ENCODE results near the gene MAP1LC3B2. TPM values are rescaled to one million over a fixed set of nuclear protein-coding genes. Genes with fewer than 3 reads are reported as not detected.
A peak's percentile ranks its signal among the peaks of the same experiment; 100 is the strongest.

The MAP1LC3B2 gene
- total and polyA plus RNA-seq, 5 donors, result 1.9 to 2.9 (median 2.3) TPM

GRCh38 chr12:116583129-116583694 lies 24.0 kb downstream of the MAP1LC3B2 start:
- Histone ChIP-seq H3K4me1 (ENCODE audit: control insufficient read depth, insufficient read depth, low read length) (no peaks in the 10 kb centered on the region), H3K27me3 (ENCODE audit: control insufficient read depth, insufficient read depth) (no peaks in the 10 kb centered on the region), H3K9me3 (ENCODE audit: control insufficient read depth, low read length) (no peaks in the 10 kb centered on the region), H3K4me3 (ENCODE audit: low read length) (no peak overlapping the region), H3K27ac (ENCODE audit: low read length) (no peak overlapping the region)
- intact Hi-C loops (cut with DNase I), result loop anchor here in 1 of 4 donors (10.0 kb wide), 1 partner anchor 298 kb away; no protein-coding TSS in a partner anchor
- ATAC-seq, result peak in 1 of 2 donors; percentile 54
- DNase-seq, result no peak
- WGBS, result 66% methylated on average over 6 of the region's 6 CpGs

GRCh38 chr12:116587270-116587669 lies 28.1 kb downstream of the MAP1LC3B2 start:
- H3K4me1 ChIP-seq (ENCODE audit: control insufficient read depth, insufficient read depth, low read length), result peaks cover 2% of the 10 kb centered on the region
- H3K9me3 ChIP-seq (ENCODE audit: control insufficient read depth, low read length), result no peaks in the 10 kb centered on the region
- no peak overlapping the region for H3K27ac ChIP-seq (ENCODE audit: low read length)
- DNase-seq (no peak), ATAC-seq (no peak)
- 88% methylated on average over 2 of the region's 2 CpGs for WGBS
- no peak overlapping the region for H3K4me3 ChIP-seq (ENCODE audit: low read length)
- intact Hi-C loops (cut with DNase I), result loop anchor here in 1 of 4 donors (10.0 kb wide), 1 partner anchor 302 kb away; no protein-coding TSS in a partner anchor
- no peaks in the 10 kb centered on the region for H3K27me3 ChIP-seq (ENCODE audit: control insufficient read depth, insufficient read depth)

- DNase-seq (no peak), ATAC-seq (no peak)
- intact Hi-C loops (cut with DNase I), result loop anchor here in 1 of 4 donors (10.0 kb wide), 1 partner anchor 304 kb away; no protein-coding TSS in a partner anchor
- Histone ChIP-seq H3K27me3 (ENCODE audit: control insufficient read depth, insufficient read depth) (no peaks in the 10 kb centered on the region), H3K9me3 (ENCODE audit: control insufficient read depth, low read length) (no peaks in the 10 kb centered on the region), H3K4me1 (ENCODE audit: control insufficient read depth, insufficient read depth, low read length) (peaks cover 2% of the 10 kb centered on the region), H3K4me3 (ENCODE audit: low read length) (no peak overlapping the region), H3K27ac (ENCODE audit: low read length) (no peak overlapping the region)
- WGBS, result 93% methylated on average over 5 of the region's 5 CpGs
These were observed 29.3 kb downstream of the MAP1LC3B2 start for GRCh38 chr12:116588390-116589028.

GRCh38 chr12:116589581-116589980 lies 30.4 kb downstream of the MAP1LC3B2 start:
- Histone ChIP-seq H3K4me1 (ENCODE audit: control insufficient read depth, insufficient read depth, low read length) (peaks cover 2% of the 10 kb centered on the region), H3K27me3 (ENCODE audit: control insufficient read depth, insufficient read depth) (no peaks in the 10 kb centered on the region), H3K9me3 (ENCODE audit: control insufficient read depth, low read length) (no peaks in the 10 kb centered on the region), H3K27ac (ENCODE audit: low read length) (no peak overlapping the region), H3K4me3 (ENCODE audit: low read length) (no peak overlapping the region)
- ATAC-seq, result no peak
- no peak for DNase-seq
- intact Hi-C loops (cut with DNase I), result loop anchor here in 1 of 4 donors (10.0 kb wide), 1 partner anchor 305 kb away; no protein-coding TSS in a partner anchor
- WGBS, result 93% methylated on average over 9 of the region's 9 CpGs

DNA sequence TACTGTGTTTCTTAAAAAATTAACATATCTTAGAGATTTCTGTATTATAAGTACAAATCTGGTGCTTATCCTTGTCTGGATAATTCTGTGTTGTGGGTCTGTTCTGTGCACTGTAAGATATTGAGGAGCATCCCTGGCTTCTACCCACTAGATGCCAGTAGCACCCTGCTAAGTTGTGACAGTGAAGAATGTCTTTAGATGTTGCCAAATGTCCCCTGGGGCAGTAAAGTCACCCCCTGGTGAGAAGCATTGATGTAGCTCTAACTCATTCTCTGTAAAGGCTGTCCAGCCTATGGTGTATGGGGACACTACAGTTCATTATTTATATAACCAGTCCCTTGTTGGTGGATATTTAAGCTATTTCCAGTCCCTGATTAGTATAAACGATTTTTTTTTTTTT lies 31.4 kb downstream of the MAP1LC3B2 start:
- ATAC-seq, result no peak
- Histone ChIP-seq H3K9me3 (ENCODE audit: control insufficient read depth, low read length) (no peaks in the 10 kb centered on the region), H3K27ac (ENCODE audit: low read length) (no peak overlapping the region), H3K4me3 (ENCODE audit: low read length) (no peak overlapping the region), H3K4me1 (ENCODE audit: control insufficient read depth, insufficient read depth, low read length) (peaks cover 5% of the 10 kb centered on the region), H3K27me3 (ENCODE audit: control insufficient read depth, insufficient read depth) (no peaks in the 10 kb centered on the region)
- intact Hi-C loops (cut with DNase I), result loop anchor here in 2 of 4 donors (10.0 kb wide), 2 partner anchors 306 to 586 kb away; no protein-coding TSS in a partner anchor
- 18% methylated on average over 1 of the region's 1 CpG for WGBS
- DNase-seq, result no peak

DNA sequence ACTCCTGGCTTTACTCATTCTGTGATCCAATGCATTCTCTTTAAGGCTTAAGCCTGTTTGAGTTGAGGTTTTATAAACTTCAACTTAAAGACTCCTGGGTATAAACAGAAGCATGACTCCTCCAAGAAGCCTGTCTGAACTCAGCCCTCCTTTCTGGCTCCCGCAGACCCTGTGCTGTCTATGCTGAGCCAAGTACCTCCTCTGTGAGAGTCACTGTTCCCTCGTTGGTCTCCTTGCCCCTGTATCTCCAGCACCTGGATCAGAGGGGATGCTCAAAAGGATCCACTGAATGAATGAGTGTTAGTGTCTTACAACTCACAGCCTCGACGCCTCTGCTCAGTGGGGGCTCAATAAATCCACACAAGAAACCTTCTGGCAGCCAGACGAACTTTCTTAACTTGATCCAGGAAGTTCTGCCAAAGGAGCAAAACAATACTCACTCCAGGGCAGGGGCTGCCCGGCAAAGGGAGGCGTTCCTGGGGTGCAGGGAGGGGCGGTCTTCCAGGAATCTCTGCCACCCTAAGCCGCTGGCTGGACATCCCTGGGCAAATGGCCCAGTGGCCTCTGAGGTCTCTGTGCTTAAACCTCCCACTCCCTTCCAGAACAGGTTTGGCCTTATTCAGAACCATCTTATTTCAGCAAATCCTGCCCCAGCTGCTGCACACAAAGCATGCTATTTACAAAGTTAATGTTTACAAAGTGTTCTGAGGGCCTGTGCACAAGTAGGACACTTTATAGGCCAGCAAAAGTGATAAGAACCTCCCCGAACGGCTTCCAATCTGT lies 32.9 kb downstream of the MAP1LC3B2 start:
- intact Hi-C loops (cut with DNase I), result loop anchor here in 2 of 4 donors (10.0 kb wide), 2 partner anchors 307 to 587 kb away; no protein-coding TSS in a partner anchor
- no peak overlapping the region for H3K27ac ChIP-seq (ENCODE audit: low read length)
- no peaks in the 10 kb centered on the region for H3K9me3 ChIP-seq (ENCODE audit: control insufficient read depth, low read length)
- WGBS, result 33% methylated on average over 11 of the region's 11 CpGs
- ATAC-seq (peak; percentile 74 to 80), DNase-seq (peak; percentile 32 to 88 (median 74))
- no peaks in the 10 kb centered on the region for H3K27me3 ChIP-seq (ENCODE audit: control insufficient read depth, insufficient read depth)
- peaks cover 5% of the 10 kb centered on the region for H3K4me1 ChIP-seq (ENCODE audit: control insufficient read depth, insufficient read depth, low read length)
- no peak overlapping the region for H3K4me3 ChIP-seq (ENCODE audit: low read length)

- no peak overlapping the region for H3K27ac ChIP-seq (ENCODE audit: low read length)
- H3K4me3 ChIP-seq (ENCODE audit: low read length), result no peak overlapping the region
- DNase-seq (no peak), ATAC-seq (no peak)
- no peaks in the 10 kb centered on the region for H3K27me3 ChIP-seq (ENCODE audit: control insufficient read depth, insufficient read depth)
- no peaks in the 10 kb centered on the region for H3K9me3 ChIP-seq (ENCODE audit: control insufficient read depth, low read length)
- 83% methylated on average over 8 of the region's 8 CpGs for WGBS
- intact Hi-C loops (cut with DNase I), result loop anchor here in 2 of 4 donors (10.0 kb wide), 2 partner anchors 308 to 588 kb away; no protein-coding TSS in a partner anchor
- peaks cover 5% of the 10 kb centered on the region for H3K4me1 ChIP-seq (ENCODE audit: control insufficient read depth, insufficient read depth, low read length)
These were observed 33.5 kb downstream of the MAP1LC3B2 start for GRCh38 chr12:116592731-116593130.

GRCh38 chr12:116594325-116595038 lies 35.3 kb downstream of the MAP1LC3B2 start:
- ATAC-seq (peak in 1 of 2 donors; percentile 18), DNase-seq (peak; percentile 45 to 76 (median 68))
- no peaks in the 10 kb centered on the region for H3K9me3 ChIP-seq (ENCODE audit: control insufficient read depth, low read length)
- no peak overlapping the region for H3K27ac ChIP-seq (ENCODE audit: low read length)
- intact Hi-C loops (cut with DNase I), result loop anchor here in 2 of 4 donors (10.0 kb wide), 2 partner anchors 310 to 590 kb away; no protein-coding TSS in a partner anchor
- 72% methylated on average over 12 of the region's 12 CpGs for WGBS
- no peaks in the 10 kb centered on the region for H3K27me3 ChIP-seq (ENCODE audit: control insufficient read depth, insufficient read depth)
- no peak overlapping the region for H3K4me3 ChIP-seq (ENCODE audit: low read length)
- H3K4me1 ChIP-seq (ENCODE audit: control insufficient read depth, insufficient read depth, low read length), result peaks cover 10% of the 10 kb centered on the region

DNA sequence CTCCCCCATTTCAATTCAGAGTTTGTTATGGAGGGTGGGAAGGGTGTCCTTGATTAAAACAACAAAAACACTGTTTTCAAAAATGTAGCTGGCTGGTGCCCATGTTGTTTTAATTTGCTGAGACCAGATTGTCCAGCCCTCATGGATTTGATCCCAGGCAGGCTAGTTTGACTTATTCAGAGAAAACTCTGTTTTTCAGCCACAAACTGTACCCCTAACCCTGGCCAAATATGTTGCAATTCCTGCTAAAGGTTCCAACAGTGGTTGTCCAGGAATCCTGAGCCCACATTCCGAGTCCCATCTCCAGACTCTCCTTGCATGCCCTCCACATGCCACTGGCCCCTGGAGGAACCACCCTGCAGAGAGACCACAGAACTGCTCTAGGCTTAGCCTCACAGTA lies 36.0 kb downstream of the MAP1LC3B2 start:
- intact Hi-C loops (cut with DNase I), result loop anchor here in 2 of 4 donors (10.0 kb wide), 2 partner anchors 310 to 590 kb away; no protein-coding TSS in a partner anchor
- Histone ChIP-seq H3K27me3 (ENCODE audit: control insufficient read depth, insufficient read depth) (no peaks in the 10 kb centered on the region), H3K4me1 (ENCODE audit: control insufficient read depth, insufficient read depth, low read length) (peaks cover 10% of the 10 kb centered on the region), H3K27ac (ENCODE audit: low read length) (no peak overlapping the region), H3K9me3 (ENCODE audit: control insufficient read depth, low read length) (no peaks in the 10 kb centered on the region), H3K4me3 (ENCODE audit: low read length) (no peak overlapping the region)
- peak in 1 of 2 donors; percentile 69 for ATAC-seq
- peak in 1 of 3 donors; percentile 69 for DNase-seq
- WGBS, result 34% methylated on average over 1 of the region's 1 CpG

GRCh38 chr12:116595672-116596071 lies 36.5 kb downstream of the MAP1LC3B2 start:
- Histone ChIP-seq H3K4me1 (ENCODE audit: control insufficient read depth, insufficient read depth, low read length) (peaks cover 10% of the 10 kb centered on the region), H3K27ac (ENCODE audit: low read length) (no peak overlapping the region), H3K9me3 (ENCODE audit: control insufficient read depth, low read length) (no peaks in the 10 kb centered on the region), H3K4me3 (ENCODE audit: low read length) (no peak overlapping the region), H3K27me3 (ENCODE audit: control insufficient read depth, insufficient read depth) (no peaks in the 10 kb centered on the region)
- no peak for ATAC-seq
- no peak for DNase-seq
- intact Hi-C loops (cut with DNase I), result loop anchor here in 2 of 4 donors (10.0 kb wide), 2 partner anchors 311 to 591 kb away; no protein-coding TSS in a partner anchor
